HG03066 (cell line): ENCODE measurements around the gene SDR9C7.
"Not testable (repeated sequence)": the region's sequence is repeated elsewhere in the genome, so short reads cannot be mapped to it uniquely, and the experiment has no call there.

Experiments
- ATAC-seq: cut with Tn5 transposase; IDR thresholded peaks from one replicate; pipeline ENCODE4 v1.9.1; 2021; ENCODE audit warnings: low read depth; ENCODE audit not compliant: unreplicated experiment

The SDR9C7 gene

GRCh38 chr12:56879240-56880124 lies 54.7 kb downstream of the SDR9C7 start:
- not testable (repeated sequence) for ATAC-seq

- ATAC-seq, result no peak
Measured at GRCh38 chr12:56878010-56878339, 56.2 kb downstream of the SDR9C7 start.

- ATAC-seq, result no peak
Measured at GRCh38 chr12:56877195-56878009, 56.8 kb downstream of the SDR9C7 start.

- no peak for ATAC-seq
Measured at GRCh38 chr12:56874821-56875220, 59.4 kb downstream of the SDR9C7 start.

DNA sequence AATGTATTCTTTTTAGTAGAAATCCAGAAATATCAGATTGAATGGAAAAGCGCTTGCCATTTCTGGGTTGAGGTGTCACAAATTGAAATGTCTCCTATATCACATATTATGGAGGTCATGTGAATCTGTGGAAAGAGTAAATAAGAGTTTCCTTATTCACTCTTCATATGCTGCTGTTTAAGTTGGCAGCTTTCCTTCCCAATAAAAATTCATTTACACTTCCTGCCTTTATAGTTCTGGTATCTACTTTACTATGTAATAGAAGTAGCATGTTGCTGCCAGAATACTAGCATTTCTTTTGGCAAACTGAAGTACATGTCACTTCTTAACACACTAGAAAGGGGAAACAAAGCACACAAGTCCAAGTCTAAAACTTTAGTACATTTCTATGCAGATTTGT lies 60.8 kb downstream of the SDR9C7 start:
- ATAC-seq, result no peak
